Immature natural killer cell (primary cell): ENCODE results near the gene HNRNPL. TPM values are rescaled to one million over a fixed set of nuclear protein-coding genes. Genes with fewer than 3 reads are reported as not detected.
"Not testable (repeated sequence)": the region's sequence is repeated elsewhere in the genome, so short reads cannot be mapped to it uniquely, and the experiment has no call there.

Experiments used
- DNase-seq, 3 donors: peaks; one replicate each; pipeline ENCODE4 v3.0.0; 2022; ENCODE audit warnings: mixed read lengths in 1 of 3
- H3K27ac Mint-ChIP-seq, 6 donors: one replicate each; pipeline ENCODE4 v1.8.0; 2020; ENCODE audit warnings: mixed read lengths in 6 of 6, mild to moderate bottlenecking in 5 of 6, inconsistent platforms in 4 of 6, moderate library complexity in 3 of 6
- H3K27me3 Mint-ChIP-seq, 3 donors: one replicate each; pipeline ENCODE4 v1.8.0; 2020 to 2021; ENCODE audit warnings: low read depth in 3 of 3, mild to moderate bottlenecking in 3 of 3, mixed read lengths in 3 of 3, moderate library complexity in 3 of 3, inconsistent platforms in 1 of 3
- H3K36me3 Mint-ChIP-seq, 3 donors: one replicate each; pipeline ENCODE4 v1.8.0; 2020; ENCODE audit warnings: mixed read lengths in 3 of 3, inconsistent platforms in 2 of 3, mild to moderate bottlenecking in 2 of 3
- H3K4me1 Mint-ChIP-seq, 2 donors: one replicate each; pipeline ENCODE4 v1.8.0; 2020; ENCODE audit warnings: inconsistent platforms in 2 of 2, mild to moderate bottlenecking in 2 of 2, mixed read lengths in 2 of 2, moderate library complexity in 1 of 2
- H3K4me3 Mint-ChIP-seq, 5 donors: one replicate each; pipeline ENCODE4 v1.8.0; 2020; ENCODE audit warnings: mild to moderate bottlenecking in 5 of 5, mixed read lengths in 5 of 5, inconsistent platforms in 3 of 5, moderate library complexity in 3 of 5
- H3K9me3 Mint-ChIP-seq, 6 donors: one replicate each; pipeline ENCODE4 v1.8.0; 2020; ENCODE audit warnings: mild to moderate bottlenecking in 6 of 6, mixed read lengths in 6 of 6, inconsistent platforms in 4 of 6, moderate library complexity in 3 of 6
- polyA plus RNA-seq, 3 donors: library from polyadenylated mRNA; unstranded; fragments of 300-500 nt; fragmentation: Illumina TruSeq; gene quantifications; one replicate each; pipeline ENCODE4 v1.2.3, GENCODE V29; 2021

HNRNPL gene
- polyA plus RNA-seq, 3 donors from 2014 or later: 16.8 to 89.6 (median 69.0) TPM

DNA sequence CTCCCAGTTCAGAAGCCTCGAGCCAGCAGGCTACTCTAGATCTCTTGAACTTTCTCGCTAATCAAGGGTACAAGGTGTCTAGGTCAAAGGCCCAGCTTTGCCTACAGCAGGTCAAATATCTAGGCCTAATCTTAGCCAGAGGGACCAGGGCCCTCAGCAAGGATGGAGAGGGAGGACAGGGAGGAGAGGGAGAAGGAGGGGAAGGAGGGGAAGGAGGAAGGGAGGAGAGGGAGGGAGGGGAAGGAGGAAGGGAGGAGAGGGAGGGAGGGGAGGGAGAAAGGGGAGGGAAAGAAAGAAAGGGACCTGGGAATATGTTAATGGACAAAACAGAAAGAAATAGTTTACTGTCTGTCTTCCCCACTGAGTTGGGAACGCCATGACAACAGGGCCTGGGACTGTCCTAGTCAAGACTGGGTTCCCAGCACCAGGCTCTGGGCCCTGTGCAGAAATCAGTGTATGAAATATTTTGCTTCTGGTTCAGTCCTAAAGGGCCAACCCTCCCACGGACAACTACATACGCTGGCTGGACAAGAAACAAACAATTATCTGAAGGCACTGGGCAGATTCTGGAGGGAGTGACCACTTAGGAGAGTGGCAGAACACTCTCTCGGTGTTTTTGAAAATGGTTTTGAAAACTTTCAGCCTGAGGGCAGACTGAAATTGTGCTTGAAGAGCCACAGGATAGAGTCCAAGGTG is 22.8 kb downstream of the HNRNPL start:
- Mint-ChIP-seq H3K27ac (peak overlapping the region in 2 of 6 donors; percentile 59 to 69), H3K4me1 (peaks cover 30 to 65% of the 10 kb centered on the region in 2 donors), H3K27me3 (peaks cover 0 to 4% (median 4%) of the 10 kb centered on the region in 3 donors), H3K36me3 (peaks cover 22 to 42% (median 23%) of the 10 kb centered on the region in 3 donors), H3K4me3 (no peak overlapping the region), H3K9me3 (no peaks in the 10 kb centered on the region)
- no peak for DNase-seq

DNA sequence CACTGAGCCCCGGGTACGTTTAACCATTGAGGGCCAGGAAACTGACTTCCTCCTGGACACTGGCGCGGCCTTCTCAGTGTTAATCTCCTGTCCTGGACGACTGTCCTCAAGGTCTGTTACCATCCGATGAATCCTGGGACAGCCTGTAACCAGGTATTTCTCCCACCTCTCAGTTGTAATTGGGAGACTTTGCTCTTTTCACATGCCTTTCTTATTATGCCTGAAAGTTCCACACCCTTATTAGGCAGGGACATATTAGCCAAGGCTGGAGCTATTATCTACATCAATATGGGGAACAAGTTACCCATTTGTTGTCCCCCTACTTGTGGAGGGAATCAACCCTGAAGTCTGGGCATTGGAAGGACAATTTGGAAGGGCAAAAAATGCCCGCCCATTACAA is 23.9 kb downstream of the HNRNPL start:
- H3K27ac Mint-ChIP-seq, H3K4me3 Mint-ChIP-seq, H3K9me3 Mint-ChIP-seq, H3K27me3 Mint-ChIP-seq, DNase-seq: not testable (repeated sequence)
- H3K4me1 Mint-ChIP-seq: peaks cover 19 to 57% of the 10 kb centered on the region in 2 donors
- H3K36me3 Mint-ChIP-seq: peaks cover 22 to 41% (median 23%) of the 10 kb centered on the region in 3 donors

DNA sequence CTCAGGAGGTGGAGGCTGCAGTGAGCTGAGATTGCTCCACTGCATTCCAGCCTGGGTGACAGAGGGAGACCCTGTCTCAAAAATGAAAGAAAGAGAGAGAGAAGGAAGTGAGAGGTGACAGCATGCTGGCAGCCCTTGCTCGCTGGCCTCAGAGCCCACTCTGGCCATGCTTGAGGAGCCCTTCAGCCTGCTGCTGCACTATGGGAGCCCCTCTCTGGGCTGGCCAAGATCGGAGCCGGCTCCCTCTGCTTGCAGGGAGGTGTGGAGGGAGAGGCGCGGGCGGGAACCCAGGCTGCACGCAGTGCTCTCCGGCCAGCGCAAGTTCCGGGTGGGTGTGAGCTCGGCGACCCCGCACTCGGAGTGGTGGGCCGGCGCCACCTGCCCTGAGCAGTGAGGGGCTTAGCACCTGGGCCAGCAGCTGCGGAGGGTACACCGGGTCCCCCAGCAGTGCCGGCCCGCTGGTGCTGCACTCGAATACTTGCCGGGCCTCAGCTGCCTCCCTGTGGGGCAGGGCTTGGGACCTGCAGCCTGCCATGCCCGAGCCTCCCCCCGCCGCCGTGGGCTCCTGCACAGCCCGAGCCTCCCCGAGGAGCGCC is 28.5 kb downstream of the HNRNPL start:
- DNase-seq, H3K9me3 Mint-ChIP-seq, H3K27me3 Mint-ChIP-seq, H3K27ac Mint-ChIP-seq, H3K4me3 Mint-ChIP-seq: not testable (repeated sequence)
- H3K4me1 Mint-ChIP-seq: peaks cover 6 to 41% of the 10 kb centered on the region in 2 donors
- H3K36me3 Mint-ChIP-seq: peaks cover 13 to 37% (median 18%) of the 10 kb centered on the region in 3 donors

DNA sequence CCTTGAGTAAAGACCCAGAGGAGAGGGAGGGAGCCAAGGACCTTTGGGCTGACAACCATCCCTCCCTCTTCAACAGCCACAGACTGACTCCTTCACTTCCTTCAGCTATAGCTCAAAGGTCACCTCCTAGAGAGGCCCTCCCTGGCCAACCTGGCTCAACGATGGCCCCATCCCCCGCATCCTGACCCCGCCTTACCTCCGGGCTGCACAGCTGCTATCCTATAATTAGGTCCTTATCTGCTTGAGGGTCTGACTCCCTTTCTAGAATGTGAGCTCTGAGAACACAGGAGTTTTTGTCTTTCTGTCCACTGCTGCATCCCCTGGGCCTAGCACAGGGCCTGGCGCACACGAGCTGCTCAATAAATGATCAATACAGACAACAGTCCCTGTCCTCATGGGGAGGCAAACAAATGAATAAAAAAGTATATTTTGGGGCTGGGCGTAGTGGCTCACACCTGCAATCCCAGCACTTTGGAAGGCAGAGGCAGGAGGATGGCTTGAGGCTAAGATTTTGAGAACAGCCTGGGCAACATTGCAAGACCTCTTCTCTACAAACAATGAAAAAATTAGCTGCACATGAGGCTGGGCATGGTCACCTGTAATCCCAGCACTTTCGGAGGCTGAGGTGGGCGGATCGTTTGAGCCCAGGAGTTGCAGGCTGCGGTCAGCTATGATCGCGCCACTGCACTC is 30.4 kb downstream of the HNRNPL start:
- no peaks in the 10 kb centered on the region for H3K9me3 Mint-ChIP-seq
- DNase-seq: no peak
- H3K4me3 Mint-ChIP-seq: no peak overlapping the region
- peaks cover 13 to 37% (median 18%) of the 10 kb centered on the region in 3 donors for H3K36me3 Mint-ChIP-seq
- peaks cover 4 to 31% of the 10 kb centered on the region in 2 donors for H3K4me1 Mint-ChIP-seq
- H3K27me3 Mint-ChIP-seq: peaks cover 0 to 2% (median 0%) of the 10 kb centered on the region in 3 donors
- peak overlapping the region in 2 of 6 donors; percentile 39 to 40 for H3K27ac Mint-ChIP-seq

DNA sequence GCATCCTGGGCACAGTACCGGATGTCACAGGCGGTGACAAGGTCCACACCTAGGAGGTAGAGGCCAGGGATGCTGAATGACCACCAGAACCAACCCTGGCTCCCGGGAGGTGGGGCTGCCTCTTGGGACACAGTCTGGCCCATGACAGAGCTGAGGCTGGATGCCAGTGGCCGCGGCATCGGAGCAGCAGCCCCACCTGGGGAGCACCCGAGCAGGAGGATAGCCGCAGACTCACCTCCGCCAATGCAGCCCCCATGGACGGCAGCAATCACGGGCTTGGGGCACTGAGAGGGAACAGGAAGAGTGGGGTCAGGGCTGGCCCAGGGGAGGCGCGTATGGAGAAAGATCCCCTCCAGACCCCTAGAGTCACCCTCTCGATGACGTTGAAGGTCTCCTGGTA is 32.7 kb downstream of the HNRNPL start:
- H3K36me3 Mint-ChIP-seq: peaks cover 0 to 16% (median 7%) of the 10 kb centered on the region in 3 donors
- no peaks in the 10 kb centered on the region for H3K9me3 Mint-ChIP-seq
- H3K27me3 Mint-ChIP-seq: peaks cover 0 to 2% (median 0%) of the 10 kb centered on the region in 3 donors
- DNase-seq: no peak
- H3K4me1 Mint-ChIP-seq: peaks cover 2 to 11% of the 10 kb centered on the region in 2 donors
- peak overlapping the region in 1 of 6 donors; percentile 28 for H3K27ac Mint-ChIP-seq
- no peak overlapping the region for H3K4me3 Mint-ChIP-seq

DNA sequence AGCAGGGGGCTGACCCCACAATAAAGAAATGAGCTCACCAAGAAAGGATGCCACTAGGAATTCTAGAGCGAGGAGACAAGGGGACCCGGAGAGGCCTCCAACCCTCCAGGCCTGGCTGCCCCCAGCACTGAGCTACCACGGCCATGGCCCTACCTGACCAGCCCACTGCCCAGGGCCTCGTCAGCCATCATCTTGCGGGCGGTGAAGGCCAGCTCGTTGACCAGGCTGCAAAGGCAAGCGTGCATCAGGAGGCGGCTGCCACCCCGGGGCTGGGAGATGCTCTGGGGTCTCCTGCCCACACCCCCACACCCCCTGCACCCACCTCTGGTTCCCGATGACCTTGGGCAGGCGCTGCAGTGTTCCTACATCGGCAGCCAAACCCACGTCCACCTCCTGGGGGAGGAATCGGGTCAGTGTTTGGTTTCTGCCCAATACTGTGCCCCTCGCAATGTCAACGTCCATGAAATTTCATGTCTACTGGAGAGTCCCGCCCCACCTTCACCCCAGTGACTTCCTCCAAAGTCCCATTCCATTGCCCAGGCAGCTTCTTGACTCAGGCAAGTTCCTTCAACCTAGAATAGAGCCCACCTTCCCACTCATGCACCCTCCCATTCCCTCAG is 33.5 kb downstream of the HNRNPL start:
- H3K27me3 Mint-ChIP-seq: peaks cover 0 to 2% (median 0%) of the 10 kb centered on the region in 3 donors
- H3K27ac Mint-ChIP-seq: peak overlapping the region in 2 of 6 donors; percentile 48 to 78
- no peak for DNase-seq
- peaks cover 2 to 8% of the 10 kb centered on the region in 2 donors for H3K4me1 Mint-ChIP-seq
- no peak overlapping the region for H3K4me3 Mint-ChIP-seq
- peaks cover 0 to 12% (median 7%) of the 10 kb centered on the region in 3 donors for H3K36me3 Mint-ChIP-seq
- H3K9me3 Mint-ChIP-seq: no peaks in the 10 kb centered on the region

DNA sequence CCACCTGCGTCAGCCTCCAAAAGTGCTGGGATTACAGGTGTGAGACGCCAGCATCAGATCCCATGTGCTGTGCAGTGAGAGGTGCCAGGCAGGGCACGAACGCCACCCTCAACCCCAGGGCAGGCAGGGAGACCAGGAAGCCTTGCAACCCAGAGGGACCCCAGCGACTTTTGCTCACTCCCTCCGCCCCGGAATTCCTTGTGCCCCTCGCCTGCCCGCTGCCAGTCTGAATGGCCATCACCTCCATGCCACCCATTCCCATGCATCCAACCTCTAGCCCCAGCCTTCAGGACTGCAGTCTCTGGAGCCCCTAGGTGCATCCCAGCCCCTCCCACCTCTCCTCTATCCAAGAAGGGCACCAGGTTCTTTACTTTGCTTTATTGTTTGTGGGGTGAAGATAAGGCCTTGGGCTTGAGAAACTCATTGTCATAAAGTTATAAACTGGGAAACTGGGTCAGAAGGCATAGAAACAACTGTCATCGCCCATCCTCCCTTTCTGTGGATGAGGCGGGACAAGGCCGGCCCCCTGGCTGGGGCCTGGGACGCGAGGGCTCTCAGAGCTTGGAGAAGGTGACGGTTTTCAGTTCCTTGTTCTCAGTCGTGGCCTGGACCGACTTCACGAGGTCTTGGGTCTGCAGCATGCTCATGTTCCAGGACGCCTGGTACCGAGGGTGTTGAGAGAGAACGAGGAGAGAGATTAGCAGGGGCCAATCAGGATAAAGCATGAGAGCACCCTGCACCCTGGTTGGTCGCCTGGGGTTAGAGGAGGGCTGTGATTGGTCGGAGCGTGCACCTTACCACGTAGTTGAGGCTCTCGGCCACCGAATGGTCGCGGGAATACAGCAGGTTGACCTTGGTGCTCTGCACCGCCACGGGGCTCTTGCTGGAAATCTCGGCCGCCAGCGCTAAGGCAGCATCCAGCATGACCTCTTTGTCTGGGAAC is 34.5 kb downstream of the HNRNPL start:
- DNase-seq: no peak
- no peaks in the 10 kb centered on the region for H3K9me3 Mint-ChIP-seq
- peak overlapping the region in 1 of 6 donors; percentile 46 for H3K27ac Mint-ChIP-seq
- H3K36me3 Mint-ChIP-seq: peaks cover 0 to 8% (median 3%) of the 10 kb centered on the region in 3 donors
- H3K27me3 Mint-ChIP-seq: peaks cover 0 to 2% (median 0%) of the 10 kb centered on the region in 3 donors
- peaks cover 0 to 2% of the 10 kb centered on the region in 2 donors for H3K4me1 Mint-ChIP-seq
- no peak overlapping the region for H3K4me3 Mint-ChIP-seq

DNA sequence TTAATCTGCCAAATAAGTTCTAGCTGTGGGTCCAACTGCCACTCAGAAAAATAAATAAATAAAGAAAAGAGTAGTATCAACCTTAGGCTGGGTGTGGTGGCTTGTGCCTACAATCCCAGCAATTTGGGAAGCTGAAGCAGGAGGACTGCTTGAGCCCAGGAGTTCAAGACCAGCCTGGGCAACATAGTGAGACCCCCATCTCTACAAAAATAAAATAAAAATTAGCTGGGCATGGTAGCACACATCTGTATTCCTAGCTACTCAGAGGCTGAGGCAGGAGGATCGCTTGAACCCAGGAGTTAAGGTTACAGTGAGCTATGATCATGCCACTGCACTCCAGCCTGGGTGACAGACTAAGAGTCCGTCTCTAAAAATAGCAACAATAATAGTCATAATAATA is 35.9 kb downstream of the HNRNPL start:
- not testable (repeated sequence) for H3K9me3 Mint-ChIP-seq, H3K27ac Mint-ChIP-seq, H3K4me1 Mint-ChIP-seq, DNase-seq, H3K36me3 Mint-ChIP-seq, H3K4me3 Mint-ChIP-seq, H3K27me3 Mint-ChIP-seq

DNA sequence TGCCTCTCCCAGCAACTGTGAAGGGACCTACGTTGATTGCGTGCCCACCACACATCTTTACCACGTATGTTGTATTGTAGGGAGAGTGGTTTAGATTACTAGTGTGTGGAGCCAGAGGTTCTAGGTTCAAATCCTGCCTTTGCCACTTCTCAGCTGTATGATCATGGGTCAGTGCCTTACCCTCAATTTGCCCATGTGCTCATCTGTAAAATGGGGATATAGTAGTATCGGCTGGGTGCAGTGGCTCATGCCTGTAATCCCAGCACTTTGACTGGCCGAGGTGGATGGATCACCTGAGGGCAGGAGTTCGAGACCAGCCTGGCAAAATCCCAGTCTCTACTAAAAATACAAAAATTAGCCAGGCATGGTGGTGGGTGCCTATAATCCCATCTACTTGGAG is 36.5 kb downstream of the HNRNPL start:
- H3K36me3 Mint-ChIP-seq: peaks cover 0 to 8% (median 5%) of the 10 kb centered on the region in 3 donors
- H3K4me1 Mint-ChIP-seq: no peaks in the 10 kb centered on the region
- H3K4me3 Mint-ChIP-seq: no peak overlapping the region
- peaks cover 0 to 2% (median 0%) of the 10 kb centered on the region in 3 donors for H3K27me3 Mint-ChIP-seq
- no peak overlapping the region for H3K27ac Mint-ChIP-seq
- no peaks in the 10 kb centered on the region for H3K9me3 Mint-ChIP-seq
- DNase-seq: no peak

DNA sequence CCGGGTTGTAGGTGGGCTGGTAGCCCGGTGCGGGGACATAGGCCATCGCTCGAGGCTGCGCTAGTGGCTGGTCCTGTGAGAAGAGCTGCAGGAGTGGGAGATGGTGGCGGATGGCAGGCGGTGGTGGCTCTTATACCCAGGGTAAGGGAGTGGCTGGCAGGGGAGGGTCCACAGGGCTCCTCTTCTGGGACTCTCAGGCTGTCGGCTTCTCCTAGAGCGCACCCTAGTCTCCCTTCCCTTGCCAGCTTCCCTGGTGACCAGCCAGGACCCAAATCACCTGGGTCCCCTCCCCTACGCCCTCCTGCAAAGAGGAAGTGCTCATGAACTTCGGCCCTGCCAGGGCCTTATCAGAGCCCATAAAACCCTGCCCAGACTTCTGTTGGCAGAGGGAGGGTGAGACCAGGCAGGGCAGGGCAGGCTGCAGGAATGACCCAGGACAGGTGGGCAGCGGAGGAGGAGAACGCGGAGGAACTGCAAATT is 36.9 kb downstream of the HNRNPL start, which contains the start of gene LGALS4:
Gene LGALS4, minus strand, starts transcription at position 105 of the 480 bp plus-strand sequence. Its CDS starts 59 bp downstream, at position 46.
- no peak for DNase-seq
- Mint-ChIP-seq H3K36me3 (peaks cover 0 to 8% (median 5%) of the 10 kb centered on the region in 3 donors), H3K9me3 (no peaks in the 10 kb centered on the region), H3K4me3 (no peak within 1 kb of the TSS), H3K27me3 (peaks cover 0 to 2% (median 0%) of the 10 kb centered on the region in 3 donors), H3K4me1 (no peaks in the 10 kb centered on the region), H3K27ac (peak within 1 kb of the TSS in 2 of 6 donors; percentile 14 to 26)

DNA sequence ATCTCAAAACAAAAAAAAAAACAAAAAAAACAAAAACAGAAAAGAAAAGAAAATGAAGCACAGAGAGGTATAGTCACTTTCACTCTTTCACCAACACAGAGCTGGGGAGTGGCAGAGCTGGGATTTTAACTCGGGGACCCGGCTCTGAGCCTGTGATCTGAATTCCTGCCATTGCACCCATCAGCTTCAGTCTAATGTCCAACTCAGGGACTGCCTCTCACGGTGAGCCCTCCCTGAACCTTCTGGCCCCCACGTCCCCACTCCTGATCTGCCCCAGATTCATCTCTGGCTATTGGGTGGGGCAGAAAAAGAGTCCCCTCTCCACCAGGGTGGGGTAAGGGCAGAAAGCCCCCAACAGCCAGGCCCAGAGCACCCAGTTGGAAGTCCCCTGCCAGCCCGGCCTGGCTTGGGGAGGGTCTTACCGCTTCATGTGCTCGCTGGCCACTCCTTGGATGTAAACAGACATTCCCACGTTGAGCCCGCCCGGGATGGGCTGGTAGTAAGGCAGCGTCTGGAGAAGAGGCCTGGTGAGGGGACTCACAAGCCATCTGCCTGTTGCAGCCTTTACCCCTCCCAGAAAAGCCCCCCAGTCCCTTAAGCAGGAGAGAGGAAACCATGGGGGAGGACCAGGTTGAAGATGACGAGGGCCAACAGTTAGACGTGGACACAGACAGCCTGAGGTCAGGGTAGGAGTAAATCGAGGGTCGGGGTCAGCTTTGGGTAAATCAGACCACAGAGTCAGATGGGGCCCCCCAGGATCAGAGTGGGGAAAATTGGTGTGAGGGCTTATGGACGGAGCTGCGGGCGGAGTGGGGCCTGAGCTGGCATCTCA is 37.6 kb downstream of the HNRNPL start:
- Mint-ChIP-seq H3K9me3 (no peaks in the 10 kb centered on the region), H3K4me1 (no peaks in the 10 kb centered on the region)
- DNase-seq: no peak

More for the DNA sequence above, 37.6 kb downstream of the HNRNPL start:
- Mint-ChIP-seq H3K4me3 (no peak overlapping the region), H3K27me3 (peaks cover 0 to 5% (median 0%) of the 10 kb centered on the region in 3 donors), H3K36me3 (peaks cover 0 to 8% (median 5%) of the 10 kb centered on the region in 3 donors), H3K27ac (peak overlapping the region in 1 of 6 donors; percentile 26)
